Ishikawa (cell line): ENCODE results near the gene MAMLD1.

Experiments used
- CEBPB ChIP-seq: IDR thresholded peaks from 2 replicates; pipeline ENCODE4 v1.6.1; 2012
- CREB1 ChIP-seq: IDR thresholded peaks from 2 replicates; pipeline ENCODE4 v1.6.1; 2012; ENCODE audit warnings: low read depth
- EGR1 ChIP-seq: IDR thresholded peaks from 2 replicates; pipeline ENCODE4 v1.6.1; 2012
- EP300 ChIP-seq: IDR thresholded peaks from 2 replicates; pipeline ENCODE4 v1.6.1; 2012; ENCODE audit warnings: borderline replicate concordance
- MAX ChIP-seq: IDR thresholded peaks from 2 replicates; pipeline ENCODE4 v1.6.1; 2012
- NFIC ChIP-seq: IDR thresholded peaks from 2 replicates; pipeline ENCODE4 v1.6.1; 2012
- RAD21 ChIP-seq: IDR thresholded peaks from 2 replicates; pipeline ENCODE4 v1.6.1; 2012; ENCODE audit warnings: low read depth
- REST ChIP-seq: IDR thresholded peaks from 2 replicates; pipeline ENCODE4 v1.6.1; 2012; ENCODE audit warnings: low read depth, mild to moderate bottlenecking
- TAF1 ChIP-seq: IDR thresholded peaks from 2 replicates; pipeline ENCODE4 v1.6.1; 2012; ENCODE audit warnings: low read depth, mild to moderate bottlenecking
- TCF12 ChIP-seq: IDR thresholded peaks from 2 replicates; pipeline ENCODE4 v1.6.1; 2012; ENCODE audit warnings: low read depth
- TEAD4 ChIP-seq: IDR thresholded peaks from 2 replicates; pipeline ENCODE4 v1.6.1; 2012
- USF1 ChIP-seq: IDR thresholded peaks from 2 replicates; pipeline ENCODE4 v1.6.1; 2012
- YY1 ChIP-seq: IDR thresholded peaks from 2 replicates; pipeline ENCODE4 v1.6.1; 2012; ENCODE audit warnings: low read depth
- ZBTB7A ChIP-seq: IDR thresholded peaks from 2 replicates; pipeline ENCODE4 v1.6.1; 2012; ENCODE audit warnings: low read depth

GRCh38 chrX:150454083-150454482, 91.0 kb downstream of the MAMLD1 start:
- TF ChIP-seq REST (no peak), CREB1 (no peak), TEAD4 (no peak), MAX (no peak), USF1 (no peak), CEBPB (no peak), RAD21 (no peak), YY1 (no peak), TAF1 (no peak), EP300 (no peak), ZBTB7A (no peak), TCF12 (no peak), NFIC (no peak), EGR1 (no peak)
